ENCODE results near the gene SLC4A3.
A peak's percentile ranks its signal among the peaks of the same experiment; 100 is the strongest.

The SLC4A3 gene

DNA sequence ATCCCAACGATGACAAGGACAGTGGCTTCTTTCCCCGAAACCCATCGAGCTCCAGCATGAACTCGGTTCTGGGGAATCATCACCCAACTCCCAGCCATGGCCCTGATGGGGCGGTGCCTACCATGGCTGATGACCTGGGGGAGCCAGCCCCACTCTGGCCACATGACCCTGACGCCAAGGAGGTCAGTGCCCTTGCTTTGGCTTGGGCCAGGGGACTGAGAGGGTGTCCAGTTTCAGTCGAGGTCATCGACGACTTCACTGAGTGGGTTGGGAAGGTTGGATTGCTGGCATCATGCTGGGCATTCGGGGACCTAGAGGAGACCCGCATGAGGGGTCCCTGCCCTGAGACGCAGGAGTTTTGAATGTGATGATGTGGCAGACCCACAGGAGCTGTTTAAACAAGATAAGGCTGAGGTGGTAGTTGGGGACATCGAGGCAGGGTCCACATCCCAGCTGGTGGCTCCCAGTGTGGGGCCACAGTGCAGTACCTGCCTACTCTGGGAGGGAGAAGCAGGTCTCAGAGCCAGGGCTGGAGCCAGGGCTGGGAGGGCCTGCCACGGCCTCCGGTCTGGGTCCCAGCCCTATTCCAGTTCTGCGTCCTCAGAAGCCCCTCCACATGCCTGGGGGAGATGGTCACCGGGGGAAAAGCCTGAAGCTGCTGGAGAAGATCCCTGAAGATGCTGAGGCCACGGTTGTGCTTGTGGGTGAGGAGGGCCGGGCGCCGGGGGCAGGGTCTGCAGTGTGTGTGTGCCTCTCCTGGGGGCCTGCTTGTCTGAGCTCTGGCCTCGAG is 6.0 kb downstream of the SLC4A3 start:
- DNase-seq (ENCODE audit: low spot score) = no peak

DNA sequence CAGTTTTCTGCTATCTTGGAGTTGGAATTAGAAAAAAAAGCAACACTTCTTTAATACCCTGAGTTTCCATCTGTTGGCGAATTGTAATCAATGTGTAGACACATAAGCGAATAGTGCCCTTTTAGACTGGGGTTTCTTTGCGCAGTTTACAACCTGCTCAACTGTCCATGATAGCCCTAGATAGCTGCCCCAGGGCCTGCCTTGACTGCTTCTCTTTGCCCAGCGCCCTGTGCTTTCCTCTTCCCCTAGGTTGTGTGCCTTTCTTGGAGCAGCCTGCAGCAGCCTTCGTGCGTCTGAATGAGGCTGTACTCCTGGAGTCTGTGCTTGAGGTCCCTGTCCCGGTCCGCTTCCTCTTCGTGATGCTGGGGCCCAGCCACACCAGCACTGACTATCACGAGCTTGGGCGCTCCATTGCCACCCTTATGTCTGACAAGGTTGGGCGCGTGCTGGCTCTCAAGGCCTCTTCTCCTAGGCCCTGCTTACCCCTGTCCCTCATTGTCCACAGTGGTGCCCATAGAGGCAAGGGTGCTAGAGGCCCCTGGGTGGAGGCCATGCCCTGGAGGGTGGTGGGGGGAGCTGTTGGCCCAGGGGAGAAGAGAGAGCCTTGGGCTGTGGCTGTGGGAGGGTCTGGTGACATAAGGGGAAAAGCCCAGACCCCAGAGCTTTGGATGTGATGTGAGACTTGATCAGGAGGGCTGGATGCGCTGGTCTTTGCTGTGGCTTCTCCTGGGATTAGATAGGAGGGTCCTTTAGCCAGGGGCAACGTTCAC is 6.9 kb downstream of the SLC4A3 start:
- no peak for DNase-seq (ENCODE audit: low spot score)

DNA sequence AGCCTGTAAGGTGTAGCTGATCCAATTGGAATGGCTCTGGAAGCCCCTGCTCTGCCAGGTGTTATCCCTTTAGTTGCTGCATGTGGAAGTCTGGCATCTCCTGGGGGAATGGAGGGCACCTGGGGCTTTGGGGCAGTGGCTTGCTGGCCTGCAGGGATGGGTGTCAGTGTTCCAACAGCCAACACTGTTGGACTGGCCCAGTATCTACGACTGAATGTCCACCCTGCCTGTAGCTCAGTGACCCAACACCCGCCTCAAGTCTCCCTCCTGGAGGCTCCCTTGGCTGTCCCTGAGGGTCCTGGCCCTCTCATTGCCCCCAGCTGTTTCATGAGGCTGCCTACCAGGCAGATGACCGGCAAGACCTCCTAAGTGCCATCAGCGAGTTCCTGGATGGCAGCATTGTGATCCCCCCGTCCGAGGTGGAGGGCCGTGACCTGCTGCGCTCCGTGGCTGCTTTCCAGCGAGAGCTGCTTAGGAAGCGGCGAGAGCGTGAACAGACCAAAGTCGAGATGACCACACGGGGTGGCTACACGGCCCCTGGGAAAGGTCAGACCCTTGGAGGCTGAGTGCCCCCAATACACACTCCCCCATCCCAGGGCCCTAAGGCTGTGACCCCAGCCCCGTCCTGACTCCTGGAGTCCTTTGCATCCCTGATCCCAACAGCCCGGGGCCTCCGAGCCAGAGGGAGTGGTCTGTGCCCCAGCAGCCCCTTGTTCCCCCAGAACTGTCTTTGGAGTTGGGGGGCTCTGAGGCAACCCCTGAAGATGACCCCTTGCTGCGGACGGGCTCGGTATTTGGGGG is 7.7 kb downstream of the SLC4A3 start:
- no peak for DNase-seq (ENCODE audit: low spot score)

DNA sequence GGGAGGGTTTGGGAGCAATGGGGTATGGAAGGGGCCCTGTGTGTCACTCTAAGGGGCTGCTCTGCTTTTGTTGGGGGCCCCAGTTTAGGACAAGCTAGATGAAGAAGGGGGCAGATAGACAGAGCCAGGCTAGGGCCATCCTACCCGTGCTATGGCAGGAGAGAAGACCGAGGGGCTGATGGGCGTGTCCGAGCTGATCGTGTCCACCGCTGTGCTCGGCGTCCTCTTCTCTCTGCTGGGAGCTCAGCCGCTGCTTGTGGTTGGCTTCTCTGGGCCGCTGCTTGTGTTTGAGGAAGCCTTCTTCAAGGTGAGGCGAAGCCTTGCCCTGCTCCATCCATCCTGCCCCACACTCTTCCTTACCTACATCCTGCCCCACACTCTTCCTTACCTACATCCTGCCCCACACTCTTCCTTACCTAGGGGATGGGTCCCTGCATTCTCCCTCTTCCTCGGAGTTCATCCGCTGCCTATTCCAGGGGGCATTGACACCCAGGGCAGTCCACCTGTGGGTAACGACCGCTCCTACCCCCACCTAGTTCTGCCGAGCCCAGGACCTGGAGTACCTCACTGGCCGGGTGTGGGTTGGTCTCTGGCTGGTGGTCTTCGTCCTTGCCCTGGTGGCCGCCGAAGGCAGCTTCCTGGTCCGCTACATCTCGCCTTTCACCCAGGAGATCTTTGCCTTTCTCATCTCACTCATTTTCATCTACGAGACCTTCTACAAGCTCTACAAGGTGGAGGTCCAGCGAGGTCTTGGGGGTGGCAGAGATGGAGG is 8.9 kb downstream of the SLC4A3 start:
- DNase-seq (ENCODE audit: low spot score) = no peak

DNA sequence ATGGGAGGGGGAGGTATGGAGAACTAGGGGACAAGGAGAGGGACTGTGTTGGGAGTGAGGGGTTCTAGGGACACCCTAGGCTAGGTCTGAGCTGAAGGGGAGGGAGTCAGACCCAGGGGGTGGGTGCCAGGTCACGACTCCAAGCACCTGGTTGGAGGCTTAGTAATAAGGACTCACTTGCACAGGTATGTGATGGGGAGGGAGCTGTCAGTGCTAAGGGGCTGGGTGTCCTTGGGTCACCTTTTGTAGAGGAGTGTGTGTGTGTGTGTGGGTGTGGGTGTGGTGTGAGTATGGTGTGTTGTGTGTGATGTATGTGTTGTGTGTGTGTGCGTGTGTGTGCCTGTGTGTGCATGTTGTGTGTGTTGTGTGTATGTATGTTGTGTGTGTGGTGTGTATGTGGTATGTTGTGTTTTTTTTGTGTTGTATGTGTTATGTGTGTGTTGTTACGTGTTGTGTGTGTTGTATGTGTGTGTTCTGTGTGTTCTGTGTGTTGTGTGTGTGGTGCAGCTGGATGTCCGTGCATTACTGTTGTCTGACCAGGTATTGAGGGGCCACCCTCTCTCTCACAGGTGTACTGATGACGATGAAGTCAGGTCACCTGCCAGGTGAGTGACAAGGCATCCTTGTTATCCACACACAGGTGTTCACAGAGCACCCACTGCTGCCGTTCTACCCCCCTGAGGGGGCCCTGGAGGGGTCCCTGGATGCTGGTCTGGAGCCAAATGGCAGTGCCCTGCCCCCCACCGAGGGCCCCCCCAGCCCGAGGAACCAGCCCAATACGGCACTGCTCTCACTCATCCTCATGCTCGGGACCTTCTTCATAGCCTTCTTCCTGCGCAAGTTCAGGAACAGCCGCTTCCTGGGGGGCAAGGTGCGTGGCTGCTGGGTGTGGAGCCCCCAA is 9.8 kb downstream of the SLC4A3 start:
- DNase-seq (ENCODE audit: low spot score) = no peak

DNA sequence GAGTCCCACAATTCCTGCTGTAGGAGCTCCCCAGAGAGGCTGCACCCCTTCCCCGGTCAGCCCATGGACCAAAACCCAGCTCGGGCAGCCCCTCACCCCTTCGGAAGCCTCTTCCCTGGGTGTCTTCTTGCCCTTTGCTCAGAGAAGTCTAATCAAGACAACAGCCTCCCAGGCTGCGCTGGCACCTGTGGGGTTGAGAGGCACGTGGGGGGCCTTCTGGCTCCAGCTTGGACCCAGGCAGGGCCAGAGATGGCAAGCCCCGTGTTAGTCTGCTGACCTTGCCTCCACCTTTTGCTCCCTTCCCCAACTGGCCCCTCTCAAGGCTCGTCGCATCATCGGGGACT is 10.4 kb downstream of the SLC4A3 start:
- no peak for DNase-seq (ENCODE audit: low spot score)

DNA sequence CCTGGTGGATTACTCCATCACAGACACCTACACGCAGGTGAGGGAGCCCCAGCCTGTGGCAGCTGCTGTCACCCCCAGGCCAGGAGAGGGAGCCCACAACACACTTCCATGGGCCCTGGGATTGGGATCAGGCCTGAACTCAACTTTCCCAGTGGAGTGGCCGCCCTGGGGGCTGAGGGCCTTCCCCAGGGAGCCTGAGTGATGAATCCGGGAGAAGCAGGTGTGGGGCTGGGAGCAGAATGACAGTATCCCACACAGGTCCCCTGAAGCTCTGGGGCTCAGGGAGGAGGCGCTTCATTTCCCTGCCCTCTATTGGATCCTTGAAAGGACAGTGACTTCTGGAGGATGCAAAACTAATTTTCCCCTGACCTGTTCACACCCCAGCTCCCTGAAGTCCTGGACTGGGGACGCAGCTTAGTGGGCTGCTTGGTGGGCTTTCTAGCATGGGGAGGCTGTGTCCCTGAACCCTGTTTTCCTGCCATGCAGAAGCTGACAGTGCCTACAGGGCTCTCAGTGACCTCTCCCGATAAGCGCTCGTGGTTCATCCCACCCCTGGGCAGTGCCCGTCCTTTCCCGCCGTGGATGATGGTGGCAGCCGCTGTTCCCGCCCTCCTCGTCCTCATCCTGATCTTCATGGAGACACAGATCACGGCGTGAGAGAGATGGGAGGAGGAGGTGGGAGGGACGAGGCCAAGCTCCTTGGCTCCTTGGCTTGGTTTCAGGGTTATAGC is 11.0 kb downstream of the SLC4A3 start:
- DNase-seq (ENCODE audit: low spot score) = no peak

DNA sequence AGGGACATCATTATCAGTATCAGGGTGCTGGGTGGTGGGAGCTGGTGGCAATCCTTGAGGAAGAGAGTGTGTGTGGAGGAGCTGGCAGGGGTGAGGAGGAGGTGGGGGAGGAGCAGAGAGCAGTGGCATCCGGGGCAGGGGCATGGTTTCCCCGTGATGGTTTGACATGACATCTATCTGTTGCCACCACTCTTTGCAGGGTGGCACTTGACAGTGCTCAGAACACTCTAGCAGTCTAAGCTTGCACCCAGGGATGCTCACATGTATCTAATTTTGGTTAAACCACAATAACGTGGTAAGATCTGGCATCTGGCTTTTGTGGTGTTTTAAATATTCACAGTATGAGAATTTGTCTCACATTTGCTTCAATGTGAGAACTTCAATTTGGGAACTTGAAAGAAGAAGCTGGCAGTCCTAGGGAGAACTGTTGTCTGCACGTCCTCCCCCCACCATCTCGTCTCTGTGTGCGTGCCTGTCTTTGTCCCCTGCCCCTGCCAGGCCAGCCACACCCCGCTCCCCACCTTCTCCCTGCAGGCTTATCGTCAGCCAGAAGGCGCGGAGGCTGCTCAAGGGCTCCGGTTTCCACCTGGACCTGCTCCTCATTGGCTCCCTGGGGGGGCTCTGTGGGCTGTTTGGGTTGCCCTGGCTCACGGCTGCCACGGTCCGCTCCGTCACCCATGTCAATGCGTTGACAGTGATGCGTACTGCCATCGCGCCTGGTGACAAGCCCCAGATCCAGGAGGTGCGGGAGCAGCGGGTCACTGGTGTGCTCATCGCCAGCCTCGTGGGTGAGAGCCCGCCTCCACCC is 11.7 kb downstream of the SLC4A3 start:
- no peak for DNase-seq (ENCODE audit: low spot score)

DNA sequence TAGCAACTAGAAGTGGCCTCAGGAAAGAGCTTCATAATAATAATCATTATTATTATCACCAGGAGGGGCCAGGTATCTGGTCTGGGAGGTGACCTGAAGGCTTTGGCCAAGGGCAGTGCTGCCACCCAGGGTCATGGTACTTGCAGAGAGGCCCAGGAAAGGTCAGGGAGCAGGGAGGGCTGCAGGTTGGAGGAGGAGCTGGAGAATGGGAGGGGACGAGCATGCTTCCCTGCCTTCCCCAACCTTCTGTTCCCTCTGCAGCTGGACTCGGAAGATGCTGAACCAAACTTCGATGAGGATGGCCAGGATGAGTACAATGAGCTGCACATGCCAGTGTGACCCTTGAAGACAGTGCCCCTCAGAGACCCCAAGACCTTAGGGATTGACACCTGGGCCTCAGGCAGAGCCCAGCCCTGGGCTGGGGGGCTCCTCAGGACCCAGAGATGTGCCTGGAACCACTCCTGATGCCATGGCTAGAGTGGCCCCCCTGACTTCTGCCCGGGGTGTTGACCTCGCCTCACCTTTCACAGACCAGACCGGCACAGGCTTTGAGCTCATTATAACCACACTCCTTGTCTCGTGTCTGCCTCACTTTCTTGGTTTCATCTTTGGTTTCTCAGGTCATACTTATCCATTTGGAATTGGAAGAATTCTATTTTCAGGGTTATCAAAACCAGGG is 14.1 kb downstream of the SLC4A3 start:
- DNase-seq (ENCODE audit: low spot score) = no peak

DNA sequence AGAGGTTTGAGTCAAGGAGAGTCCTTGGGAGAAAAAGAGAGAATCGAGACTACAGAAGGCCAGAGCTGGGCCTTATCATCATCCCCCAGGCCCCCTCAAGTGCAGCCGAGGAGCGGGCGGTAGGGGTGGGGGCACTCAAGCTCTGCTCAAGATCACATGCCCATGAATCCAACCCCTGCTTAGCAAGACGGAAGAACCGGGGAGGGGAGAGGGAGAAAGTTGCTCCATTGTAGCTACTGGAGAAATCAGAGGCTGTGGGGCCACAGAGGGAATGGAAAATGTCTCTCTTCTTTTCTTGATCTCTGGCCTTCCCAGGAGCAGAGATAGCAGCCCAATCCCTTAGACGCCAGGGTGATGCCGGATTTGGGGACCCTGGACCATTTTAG is 14.6 kb downstream of the SLC4A3 start:
- DNase-seq (ENCODE audit: low spot score) = no peak

DNA sequence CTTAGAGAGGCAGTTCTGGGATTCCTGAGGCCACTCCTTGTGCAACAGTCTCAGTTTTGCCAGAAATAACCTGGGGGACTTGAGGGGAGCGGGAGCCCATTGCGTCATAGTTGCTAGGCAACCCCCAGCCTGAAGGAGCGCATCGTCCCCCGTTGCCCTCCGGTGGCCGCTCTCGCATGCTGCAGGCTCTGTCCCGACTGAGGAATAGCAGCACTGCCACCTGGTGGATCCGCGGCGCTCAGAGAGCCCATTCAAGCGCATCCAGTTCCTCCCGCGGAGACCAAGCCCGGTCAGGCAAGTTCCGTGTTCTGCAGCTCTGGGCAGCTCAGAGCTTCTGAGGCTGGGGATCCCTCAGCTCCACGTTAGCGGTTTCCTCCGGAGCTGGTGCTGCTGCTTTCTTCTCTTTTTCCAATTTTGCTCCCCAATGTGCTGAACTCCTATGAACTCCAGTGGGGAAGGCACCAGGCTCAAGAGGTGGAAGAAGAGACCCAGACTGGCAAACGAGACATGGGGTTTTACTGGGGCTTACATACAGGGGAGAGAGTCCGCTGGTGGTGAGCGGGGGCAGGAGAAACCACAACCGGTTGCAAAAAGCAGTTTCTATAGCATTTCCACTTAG is 15.1 kb downstream of the SLC4A3 start:
- peak; percentile 84 for DNase-seq (ENCODE audit: low spot score)

DNA sequence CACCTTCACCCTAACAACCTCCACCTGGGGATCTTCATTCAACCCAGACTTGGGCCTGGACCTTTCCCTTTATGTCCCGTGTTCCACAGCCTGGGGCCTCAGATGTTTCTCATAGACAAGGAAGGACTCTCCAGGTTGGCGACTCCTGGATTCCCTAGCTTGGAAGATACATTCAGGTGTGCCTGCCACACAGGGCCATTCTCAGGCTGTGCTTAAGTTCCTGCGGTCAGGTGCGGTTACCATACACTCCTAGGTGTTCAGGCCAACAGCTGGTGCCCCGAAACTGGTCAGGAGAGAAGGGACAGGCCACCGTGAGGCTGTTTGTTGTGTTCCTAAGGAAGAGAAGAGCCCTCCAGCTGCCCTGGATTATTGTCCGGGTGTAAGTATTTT is 15.6 kb downstream of the SLC4A3 start:
- DNase-seq (ENCODE audit: low spot score) = no peak

DNA sequence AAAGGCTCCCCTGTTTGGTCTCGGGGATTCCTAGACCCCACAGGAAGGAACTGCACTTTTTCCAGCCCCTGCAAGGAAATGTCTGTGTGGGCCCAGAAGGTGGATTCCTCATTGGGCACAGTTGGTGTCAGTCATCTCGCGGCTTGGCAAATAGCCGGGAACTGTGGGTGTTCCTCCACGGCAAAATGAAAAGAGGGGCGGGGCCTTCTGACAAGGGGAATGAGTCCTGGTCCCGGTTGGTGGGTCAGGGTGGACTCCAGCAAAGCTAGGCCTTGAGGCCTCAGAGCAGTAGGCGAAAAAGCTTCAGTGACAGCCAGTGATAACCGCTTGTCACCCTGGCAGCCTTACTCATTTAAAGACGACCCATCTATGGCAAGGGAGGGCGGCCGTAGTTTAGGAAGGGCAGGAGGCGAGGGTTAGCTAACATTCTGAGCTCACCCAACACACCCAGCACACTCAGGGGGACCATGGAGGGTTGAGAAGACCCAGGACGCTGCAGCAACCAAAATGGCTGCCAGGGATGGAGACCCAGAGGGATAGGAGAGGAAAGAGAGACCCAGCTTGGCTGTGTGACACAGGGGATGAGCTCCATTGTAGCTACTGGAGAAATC is 16.5 kb downstream of the SLC4A3 start:
- DNase-seq (ENCODE audit: low spot score) = no peak

DNA sequence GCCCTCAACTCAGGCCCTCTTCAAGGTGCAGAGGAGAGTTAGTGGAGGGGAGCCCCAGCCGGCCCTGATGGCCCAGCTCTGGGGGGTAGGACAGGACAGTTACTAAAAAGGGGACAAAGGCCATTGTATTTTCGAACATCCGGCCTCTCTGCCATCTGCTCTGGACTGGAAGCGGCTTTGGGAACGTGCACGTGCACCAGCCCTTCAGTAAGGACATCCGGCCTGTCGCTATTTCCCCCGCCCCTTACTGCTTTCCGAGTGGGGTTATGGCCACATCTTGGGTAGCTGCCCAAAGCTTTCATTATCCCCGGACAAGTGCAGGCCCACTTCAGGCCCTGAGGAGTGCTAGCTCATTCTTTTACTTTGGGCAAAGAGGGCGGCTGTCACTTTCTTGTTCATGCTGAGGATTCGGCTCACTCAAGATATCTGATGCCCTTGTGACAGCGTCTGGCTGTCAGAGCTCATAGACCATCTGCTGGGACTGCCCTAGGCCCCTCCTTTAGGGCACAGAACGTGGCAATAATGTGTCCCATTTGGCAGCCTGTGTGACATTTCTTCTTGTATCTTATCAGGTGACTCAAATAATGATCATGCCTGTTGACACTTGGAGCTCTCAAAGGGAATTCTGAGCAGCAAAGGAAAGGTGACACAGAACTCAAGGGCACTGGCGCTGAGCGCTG is 17.5 kb downstream of the SLC4A3 start:
- DNase-seq (ENCODE audit: low spot score) = no peak

DNA sequence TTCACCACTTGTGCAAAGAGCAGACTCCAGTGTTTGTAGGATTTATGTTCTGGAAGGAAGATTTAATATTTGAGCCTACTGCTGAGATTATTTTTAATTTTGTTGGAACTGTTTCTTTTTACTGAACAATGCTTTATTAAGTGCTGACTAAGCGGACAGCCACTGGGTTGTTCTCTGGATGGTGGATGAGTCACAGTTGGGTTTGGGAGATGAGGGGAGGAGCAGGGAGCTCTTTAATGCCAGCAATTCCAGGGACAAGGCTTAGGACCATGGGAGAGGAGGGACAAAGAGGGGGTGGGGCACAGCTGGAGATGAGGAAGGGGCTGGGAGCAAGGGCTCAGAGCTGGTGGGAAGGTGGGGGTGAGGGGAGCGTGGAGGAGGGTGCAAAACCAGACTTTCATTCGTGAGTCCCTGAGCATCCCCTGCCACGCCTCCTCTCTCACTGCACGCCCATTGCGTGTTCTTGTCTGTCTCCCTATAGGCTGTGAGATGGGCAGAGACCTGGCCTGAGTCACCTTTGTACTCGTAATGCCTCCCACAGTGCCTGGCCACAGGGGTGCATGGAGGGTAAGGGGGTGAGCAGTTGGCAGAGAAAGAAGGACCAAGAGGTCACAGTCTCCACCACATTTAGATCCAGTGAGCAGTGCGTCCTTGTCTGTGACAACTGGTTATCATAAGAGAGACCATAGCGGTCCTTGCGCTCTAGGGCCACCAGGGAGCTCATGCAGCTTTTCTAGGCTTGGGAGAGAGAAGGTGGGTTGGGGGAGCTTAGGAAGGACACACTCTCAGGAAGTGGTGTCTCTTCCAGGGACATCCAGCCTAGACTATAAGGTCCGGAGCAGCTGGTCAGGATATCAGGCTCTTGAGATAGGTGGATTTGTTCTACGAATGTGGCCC is 18.4 kb downstream of the SLC4A3 start:
- DNase-seq (ENCODE audit: low spot score) = no peak

DNA sequence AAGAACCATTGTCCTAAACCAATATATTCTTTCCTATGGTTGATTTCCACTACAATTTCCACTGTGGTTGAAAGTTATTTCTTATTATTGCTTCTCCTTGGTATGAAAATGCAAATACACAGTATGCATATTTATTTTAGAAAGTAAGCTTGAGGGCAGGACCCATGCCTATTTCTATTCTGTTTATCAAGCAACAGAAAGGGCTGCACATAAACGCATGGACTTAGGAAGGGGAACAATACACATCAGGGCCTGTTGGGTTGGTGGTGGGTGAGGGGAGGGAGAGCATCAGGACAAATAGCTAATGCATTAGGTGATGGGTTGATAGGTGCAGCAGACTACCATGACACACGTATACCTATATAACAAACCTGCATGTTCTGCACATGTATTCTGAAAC is 20.7 kb downstream of the SLC4A3 start:
- DNase-seq (ENCODE audit: low spot score) = no peak

Data from CD4-positive, alpha-beta T cell treated with Interleukin-2 at 100 ng/mL for 4 hours (primary cell).